GM19397 (cell line): ENCODE data around the gene BCAN.
"Not testable (repeated sequence)": the region's sequence is repeated elsewhere in the genome, so short reads cannot be mapped to it uniquely, and the experiment has no call there.

Source experiments
- ATAC-seq: cut with Tn5 transposase; IDR thresholded peaks from one replicate; pipeline ENCODE4 v1.9.1; 2021; ENCODE audit warnings: mild to moderate bottlenecking, moderate library complexity; ENCODE audit not compliant: unreplicated experiment

Gene BCAN

DNA sequence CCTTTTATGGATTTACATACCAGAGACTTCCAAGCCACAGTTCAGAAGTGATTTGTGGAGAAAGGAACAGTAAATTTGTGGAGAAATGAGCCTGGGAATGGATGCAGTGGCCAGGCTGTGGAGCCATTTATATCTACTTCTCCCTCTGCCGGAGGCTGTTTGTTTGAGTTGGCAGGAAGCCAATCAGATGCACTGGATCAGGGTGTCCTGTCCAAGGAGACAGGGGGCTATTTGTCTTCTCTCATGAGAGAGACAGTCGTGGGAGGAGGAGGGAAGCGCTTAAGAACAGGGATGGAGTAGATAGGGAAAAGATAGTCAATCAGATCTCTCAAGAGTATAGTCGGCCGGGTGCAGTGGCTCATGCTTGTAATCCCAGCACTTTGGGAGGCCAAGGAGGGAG, 25.5 kb upstream of the BCAN start:
- ATAC-seq = no peak

DNA sequence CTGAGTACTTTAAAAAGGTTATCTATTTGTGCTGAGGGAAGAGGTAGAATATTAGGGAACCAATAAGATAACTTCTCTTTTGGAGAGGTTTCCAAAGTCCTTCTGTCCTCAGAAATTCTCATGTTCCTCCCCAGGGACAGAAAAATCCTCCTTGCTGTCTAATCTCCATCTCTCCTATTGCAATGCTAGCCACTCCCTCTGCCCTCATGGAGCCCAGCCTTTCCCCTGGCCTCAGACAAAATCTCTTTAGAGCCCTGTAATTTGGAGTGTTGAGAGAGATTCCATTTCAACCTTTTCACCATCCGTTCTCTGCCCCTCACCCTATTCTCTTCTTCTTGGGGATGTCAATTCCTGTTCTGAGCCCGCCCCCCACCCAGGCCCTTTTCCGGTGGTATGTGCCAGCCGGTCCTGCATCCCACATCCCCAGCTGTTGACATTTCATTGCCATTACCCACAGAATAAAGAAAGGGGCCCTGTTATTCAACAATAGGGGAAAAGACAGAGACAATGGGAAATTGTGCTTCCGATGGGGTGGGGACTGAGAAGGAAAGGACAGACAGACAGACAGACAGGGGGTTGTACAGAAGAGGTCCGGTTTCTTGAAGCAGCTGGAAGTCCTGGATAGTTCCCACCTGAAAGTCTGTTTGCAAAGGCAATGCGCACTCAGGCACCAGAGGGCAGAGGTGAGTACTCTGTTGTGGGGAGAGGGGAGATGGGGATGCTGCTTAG, 22.9 kb upstream of the BCAN start, which contains the start of gene HAPLN2:
HAPLN2 (plus strand) TSS at position 563 of the 729 bp plus-strand sequence. CDS start 4,076 bp downstream, outside the sequence.
- ATAC-seq = no peak

DNA sequence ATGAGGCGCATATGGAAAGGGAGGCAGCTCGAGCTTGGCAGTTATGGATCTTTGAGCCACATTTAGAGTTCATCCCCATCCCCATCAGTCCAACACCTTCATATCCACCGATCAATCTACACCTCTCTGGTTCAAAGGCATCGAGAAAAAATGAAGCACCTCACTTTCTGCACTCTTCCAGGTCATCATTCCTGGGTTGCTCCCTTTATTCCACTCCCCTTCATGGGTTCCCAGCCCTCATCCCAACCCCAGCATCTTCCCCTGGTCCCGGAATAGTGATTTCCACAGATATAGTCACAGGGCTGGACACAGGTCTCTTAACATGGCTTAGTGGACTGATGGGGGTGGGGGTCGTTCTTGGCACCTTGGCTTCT, 22.3 kb upstream of the BCAN start:
- no peak for ATAC-seq

DNA sequence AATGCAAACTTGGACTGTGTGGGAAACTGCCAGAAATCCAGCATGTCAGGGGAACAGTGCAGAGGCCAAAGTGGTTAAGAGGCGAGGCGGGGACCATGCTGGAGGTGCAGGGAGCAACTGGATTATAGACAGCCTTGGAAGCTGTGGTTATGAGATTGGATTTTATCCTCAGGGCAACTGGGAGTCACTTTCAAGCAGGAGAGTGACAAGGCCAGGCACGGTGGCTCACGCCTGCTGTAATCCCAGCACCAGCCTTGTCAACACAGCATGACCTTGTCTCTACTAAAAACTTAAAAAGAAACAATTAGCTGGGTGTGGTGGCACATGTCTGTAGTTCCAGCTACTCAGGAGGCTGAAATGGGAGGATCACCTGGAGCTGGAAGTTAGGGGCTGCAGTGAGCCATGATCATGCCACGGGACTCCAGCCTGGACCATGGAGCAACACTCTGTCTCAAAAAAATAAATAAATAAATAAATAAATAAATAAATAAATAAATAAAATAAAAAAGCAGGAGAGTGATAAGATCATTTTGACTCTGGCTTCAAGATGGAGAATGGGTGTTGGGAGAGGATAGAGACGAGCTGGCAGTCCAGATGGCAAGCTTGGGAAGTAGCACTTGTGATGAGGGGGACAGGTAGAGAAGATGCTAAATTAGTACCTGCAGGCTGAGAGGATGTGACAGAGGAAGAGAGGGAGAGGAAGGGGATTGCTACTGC, 19.2 kb upstream of the BCAN start:
- no peak for ATAC-seq

DNA sequence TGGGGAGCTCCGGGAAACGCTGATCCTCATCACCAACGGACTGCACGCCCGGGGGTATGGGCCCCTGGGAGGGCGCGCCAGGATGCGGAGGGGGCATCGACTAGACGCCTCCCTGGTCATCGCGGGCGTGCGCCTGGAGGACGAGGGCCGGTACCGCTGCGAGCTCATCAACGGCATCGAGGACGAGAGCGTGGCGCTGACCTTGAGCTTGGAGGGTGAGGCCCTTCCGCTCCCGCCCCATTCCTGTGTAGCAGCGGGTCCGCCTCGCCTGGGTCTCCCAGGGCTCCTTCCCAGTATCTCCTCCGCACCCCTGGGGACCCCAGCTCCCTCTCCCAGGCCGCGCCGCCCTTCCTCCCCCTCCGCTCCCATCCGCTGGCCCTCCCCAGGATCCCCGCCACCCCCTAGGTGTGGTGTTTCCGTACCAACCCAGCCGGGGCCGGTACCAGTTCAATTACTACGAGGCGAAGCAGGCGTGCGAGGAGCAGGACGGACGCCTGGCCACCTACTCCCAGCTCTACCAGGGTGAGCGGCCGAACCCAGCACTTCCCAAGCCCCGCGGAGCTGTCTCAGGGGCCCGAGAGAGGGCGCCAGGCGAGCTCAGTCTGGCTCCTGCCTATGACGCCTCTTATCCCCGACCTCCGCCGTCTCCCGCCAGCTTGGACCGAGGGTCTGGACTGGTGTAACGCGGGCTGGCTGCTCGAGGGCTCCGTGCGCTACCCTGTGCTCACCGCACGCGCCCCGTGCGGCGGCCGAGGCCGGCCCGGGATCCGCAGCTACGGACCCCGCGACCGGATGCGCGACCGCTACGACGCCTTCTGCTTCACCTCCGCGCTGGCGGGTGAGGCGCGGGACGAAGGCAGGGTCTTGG, 17.7 kb upstream of the BCAN start:
- no peak for ATAC-seq

DNA sequence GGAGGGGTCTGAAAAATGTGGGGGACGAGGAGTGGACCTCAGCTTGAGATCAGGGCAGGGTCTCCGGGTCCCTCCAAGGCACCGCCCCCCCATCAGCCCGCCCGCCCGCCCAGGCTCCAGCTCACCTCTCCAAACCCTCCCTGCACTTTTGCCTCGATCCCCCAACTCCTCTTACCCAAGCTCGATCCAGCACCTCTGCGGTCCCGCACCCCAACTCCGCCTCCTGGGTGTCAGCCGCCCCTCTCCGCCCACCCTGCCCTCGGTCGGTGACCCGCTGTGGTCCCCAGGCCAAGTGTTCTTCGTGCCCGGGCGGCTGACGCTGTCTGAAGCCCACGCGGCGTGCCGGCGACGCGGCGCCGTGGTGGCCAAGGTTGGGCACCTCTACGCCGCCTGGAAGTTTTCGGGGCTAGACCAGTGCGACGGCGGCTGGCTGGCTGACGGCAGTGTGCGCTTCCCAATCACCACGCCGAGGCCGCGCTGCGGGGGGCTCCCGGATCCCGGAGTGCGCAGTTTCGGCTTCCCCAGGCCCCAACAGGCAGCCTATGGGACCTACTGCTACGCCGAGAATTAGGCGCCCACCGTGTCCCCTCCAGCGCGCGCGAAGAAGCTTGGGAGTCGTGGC, 17.0 kb upstream of the BCAN start:
- no peak for ATAC-seq

DNA sequence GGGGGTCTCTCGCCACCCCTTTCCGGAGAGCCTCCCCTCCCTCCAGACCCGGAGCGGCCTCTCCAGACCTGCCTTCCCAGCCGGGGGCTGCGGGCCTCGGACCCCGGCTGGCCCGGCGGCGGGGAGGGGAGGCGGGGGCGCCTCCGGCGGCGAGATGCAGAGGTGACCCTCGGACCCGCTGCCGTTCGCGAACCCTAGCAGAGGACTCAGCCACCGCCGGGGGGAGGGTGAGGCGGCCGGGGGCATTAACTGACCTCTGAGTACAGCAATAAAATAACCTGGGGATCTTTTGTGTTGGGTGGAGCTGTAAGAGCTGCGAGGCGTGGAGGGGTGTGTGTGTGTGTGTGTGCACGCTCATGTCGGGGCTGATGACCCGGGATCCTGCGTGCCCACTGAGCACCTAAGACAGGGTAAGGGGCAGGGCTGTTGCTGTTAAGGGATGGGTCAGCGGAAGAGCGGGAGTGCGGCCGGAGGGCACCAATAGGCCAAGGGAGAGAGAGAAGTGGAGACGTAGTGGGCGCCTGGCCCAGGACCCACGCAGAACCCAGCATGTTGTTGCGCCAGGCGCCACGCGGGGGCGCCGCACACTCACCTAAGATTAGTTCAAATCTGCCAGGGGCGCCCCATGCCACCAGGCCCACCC, 16.4 kb upstream of the BCAN start:
- ATAC-seq = no peak

DNA sequence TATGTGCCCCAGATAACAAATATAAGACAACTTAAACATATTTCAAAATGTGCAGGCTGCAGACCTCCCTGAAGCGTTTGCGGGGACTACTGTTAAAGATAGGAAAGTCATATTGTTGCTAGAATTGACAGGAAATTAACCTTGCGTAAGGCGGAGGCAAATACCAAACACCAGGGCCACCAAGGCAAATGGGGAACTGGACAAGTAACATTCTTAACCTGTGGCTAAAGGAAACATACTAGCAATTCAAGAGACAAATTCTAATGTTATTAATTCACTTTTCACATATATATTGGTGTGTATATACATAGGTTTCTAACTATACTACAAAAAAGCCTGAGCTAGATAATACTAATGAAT, 15.9 kb upstream of the BCAN start:
- no peak for ATAC-seq

DNA sequence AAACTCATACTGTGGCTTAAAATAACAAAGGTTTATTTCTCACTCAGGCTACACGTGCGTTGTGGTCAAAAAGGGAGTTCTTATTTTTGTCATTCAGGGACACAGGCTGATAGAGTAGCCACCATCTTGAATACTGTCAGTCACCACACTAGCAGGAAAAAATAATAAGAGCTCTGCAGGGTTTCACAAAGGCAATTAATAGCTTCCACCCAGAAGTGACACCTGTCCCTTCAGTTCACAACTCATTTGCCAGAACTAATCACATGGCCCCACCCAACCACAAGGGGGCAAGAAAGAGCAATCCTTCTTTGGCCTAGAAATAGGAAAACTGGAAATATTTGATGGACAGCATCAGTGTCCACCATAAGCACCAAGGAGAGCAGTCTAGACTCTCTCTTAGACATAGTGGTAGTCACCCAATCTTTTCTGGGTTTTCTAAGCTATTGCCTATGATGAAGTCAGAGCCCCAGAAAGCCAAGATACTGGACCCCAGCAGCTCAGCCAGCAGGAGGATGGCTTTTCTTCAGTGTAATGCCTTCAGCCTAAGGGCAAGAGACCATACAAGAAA, 14.5 kb upstream of the BCAN start:
- no peak for ATAC-seq

DNA sequence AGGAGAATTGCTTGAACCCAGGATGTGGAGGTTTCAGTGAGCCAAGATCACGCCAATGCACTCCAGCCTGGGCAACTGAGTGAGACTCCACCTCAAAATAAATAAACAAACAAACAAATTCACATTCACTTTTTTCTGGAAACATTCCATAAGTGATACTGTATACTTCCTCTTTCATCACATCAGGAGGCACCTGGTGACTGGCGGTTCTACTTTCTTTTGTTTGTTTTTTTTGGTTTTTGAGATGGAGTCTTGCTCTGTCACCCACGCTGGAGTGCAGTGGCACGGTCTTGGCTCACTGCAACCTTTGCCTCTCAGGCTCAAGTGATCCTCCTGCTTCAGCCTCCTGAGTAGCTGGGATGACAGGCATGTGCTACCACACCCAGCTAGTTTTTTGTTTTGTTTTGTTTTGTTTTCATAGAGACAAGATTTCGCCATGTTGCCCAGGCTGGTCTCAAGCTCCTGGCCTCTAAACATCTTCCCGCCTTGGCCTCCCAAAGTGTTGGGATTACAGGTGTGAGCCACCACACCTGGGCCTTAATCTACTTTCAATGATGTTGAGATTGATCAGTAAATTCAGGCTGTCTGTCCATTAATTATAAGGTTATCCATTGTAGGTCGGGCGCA, 12.0 kb upstream of the BCAN start:
- ATAC-seq = no peak

DNA sequence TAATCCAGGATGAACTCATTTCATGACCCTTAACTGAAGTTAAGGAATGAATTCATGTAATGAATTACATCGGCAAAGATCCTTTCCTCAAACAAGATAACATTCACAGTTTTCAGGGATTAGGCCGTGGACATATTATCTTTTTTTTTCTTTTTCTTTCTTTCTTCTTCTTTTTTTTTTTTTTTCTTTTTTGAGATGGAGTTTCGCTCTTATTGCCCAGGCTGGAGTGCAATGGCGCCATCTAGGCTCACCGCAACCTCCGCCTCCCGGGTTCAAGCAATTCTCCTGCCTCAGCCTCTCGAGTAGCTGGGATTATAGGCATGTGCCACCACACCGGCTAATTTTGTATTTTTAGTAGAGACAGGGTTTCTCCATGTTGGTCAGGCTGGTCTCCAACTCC, 10.8 kb upstream of the BCAN start:
- ATAC-seq = not testable (repeated sequence)

DNA sequence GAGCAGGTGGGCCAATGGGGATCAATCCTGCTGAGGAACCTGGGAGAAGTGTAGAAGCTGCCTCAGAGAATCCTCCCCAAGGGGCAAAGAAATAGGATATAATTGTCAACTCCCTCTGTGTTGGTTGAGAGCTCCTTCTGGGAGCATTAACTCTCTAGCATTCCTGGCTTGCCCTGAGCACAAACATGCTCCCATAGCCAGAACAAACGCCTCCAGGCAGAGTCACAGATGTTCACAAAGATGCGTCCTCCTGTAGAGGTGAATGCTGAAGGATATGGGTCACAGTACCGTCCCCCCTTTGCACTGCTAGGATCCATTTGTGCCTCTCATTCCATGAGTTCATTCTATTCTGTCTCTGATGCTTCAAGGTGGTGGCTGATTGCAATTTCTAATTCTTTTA, 9.6 kb upstream of the BCAN start:
- ATAC-seq = no peak

DNA sequence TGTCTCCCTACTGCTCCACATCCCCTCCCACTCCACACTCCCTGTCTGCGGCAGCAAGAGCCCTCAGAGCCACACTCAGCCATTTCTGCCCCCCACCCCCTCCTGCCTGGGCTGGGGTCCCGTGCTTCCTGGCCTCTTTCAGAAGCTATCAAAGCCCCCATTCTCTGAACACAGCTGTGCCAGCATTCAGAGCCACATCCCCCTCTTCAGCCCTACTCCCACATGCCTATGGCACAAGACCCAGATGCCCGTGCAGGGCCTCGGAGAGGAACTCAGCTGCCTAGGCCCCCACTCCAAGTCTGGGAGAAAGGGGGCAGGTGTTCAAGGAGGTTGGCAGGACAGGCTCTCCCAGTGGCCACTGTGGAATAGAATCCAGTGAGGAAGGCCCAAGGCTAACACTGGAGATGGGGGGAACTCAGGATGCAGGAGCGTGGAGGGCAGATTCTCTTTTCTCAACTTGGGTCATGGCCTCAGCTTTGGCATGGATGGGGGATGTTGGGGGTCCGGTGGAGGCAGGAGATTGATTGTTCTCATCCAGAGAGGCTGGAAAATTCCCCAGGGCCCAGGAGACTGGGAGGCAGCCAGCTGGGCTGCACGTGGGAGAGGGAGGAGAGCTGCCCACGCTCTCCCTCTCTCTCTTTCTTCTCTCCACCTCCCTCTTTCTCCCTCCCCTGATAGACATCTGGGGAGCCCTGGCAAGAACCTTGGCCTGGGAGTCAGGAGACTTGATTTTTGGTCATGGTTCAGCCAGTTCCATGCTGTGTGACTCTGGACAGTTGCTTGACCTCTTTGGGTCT, 3.5 kb upstream of the BCAN start:
- ATAC-seq = no peak

DNA sequence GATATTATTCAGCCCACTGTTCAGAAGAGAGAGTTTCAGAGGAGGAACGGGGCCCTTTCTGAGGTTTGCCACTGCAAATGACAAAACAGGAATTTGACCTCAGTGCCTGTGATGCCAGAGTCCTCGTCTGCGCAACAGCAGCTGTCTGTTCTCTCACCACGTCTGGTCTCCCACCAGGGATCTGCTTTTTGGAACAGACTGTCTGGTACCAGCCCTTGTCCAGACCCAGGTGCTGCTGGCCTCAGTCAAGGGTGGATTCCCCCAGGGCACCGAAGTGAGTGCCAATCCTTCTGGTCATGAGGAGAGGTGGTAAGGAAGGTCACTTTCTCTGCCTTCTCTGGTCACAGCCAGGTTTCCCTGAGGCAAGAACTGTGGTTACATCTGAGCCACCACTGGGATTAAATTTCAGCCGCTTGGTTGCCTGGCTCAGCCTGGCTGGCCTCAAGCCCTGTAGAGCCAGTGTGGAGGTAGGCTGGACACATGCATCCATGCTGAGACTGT, 2.3 kb upstream of the BCAN start:
- no peak for ATAC-seq

DNA sequence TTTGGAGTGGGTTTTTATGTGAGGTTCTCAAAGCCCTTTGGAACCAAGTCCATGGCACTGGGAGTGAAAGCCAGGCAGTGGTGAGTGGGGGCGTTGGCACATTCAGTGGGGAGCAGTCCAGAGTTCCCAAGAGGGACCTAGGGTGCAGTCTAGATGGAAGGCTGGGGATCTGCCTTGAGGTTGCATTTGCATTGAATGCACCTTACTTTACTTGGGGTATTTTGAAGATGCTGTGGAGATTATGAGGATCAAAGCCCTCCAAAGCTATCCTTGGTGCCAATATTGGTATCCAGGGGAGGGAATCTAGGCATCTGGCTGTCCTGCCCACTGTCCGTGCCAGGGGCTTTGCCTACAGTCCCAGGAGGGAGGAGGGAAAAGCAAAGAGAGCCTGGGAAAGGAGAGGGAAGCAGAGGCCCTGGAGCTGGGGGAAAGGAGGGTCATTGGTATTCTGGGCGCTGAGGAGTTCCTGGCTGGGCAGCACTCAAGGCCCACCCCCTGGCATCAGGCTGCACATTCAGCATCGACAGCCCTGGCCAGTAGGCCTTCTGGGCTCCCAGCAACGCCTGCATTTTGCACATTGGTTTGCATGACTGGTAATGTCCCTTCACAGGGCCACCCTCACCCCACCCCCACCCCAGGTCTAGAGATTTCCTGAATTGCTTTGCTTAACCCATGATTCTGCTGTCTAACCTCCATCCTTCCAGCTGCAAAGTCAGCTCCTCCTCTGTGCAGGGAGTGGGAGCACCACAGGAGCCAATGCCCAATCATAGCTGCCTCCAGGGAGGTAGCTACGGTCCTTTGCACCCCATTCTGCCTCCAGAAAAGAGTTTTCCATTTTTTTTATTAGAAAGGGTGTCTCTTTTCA, 843 bp upstream of the BCAN start:
- ATAC-seq = no peak

DNA sequence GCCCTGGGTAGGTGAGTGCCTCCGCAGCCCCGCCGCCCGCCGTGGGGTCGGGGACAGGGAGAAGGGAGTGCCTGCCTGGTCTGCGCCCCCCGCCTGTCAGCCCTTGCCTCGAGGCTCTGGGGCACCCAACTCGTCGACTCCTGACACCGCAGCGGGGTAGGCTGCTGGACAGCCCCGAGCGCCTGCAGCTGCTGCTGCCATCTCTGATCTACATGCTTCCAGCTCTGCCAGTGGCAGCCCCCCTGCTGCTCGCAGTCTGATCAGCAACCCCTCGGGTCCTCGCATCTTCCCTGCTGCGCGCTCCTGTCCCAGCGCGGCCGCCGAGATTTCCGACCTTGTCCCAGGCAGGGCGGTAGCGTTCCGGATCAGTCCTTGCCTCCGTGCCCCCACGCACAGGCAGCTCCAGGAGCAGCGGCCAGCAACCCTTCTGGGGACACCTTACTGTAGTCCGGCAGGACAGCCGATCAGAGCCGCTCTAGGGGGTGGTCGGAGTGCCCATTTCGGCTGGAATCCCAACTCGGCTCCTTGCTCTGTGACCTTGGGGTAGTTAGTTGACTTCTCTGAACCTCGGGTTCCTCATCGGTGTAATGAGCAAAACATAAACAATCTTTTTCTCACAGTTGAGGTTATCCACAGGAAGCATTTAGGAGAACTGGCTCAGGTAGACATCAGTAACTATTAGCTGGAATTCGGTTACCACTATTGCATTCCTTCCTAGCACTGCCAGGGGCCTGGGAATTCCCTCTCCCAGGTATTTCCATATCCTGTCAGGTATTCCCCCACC, 540 bp downstream of the BCAN start:
- ATAC-seq = no peak

DNA sequence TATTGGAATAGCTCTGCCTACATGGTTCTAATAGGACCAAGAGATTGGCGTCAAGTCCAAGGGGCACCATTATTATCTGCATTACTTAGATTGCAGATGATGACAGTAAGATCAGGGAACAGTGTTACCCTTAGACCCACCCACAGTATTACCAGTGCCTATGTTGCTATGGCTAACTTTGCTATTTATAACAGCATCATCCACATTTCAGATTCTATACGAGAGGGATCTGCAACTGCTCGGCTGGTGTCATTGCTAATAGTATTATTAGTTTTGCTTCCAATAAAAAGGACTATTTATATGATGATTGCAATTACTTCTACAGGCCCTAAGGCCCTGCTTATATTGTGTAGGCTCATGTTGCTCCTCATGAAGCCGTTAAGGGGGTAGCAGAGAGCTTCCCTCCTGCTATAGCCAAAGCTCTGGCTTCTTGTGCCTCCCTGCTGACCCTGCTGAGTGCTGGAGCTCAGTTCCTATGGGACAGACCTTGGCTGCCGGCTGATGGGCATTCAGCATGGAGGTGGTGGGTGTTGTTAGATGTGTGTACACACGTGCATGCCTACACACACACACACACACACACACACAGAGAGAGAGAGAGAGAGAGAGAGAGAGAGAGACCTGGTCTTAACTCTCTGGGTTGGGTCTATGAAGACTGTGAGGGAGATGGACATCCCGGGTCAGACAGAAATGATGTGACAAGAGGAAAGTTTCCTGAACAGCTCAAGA, 1.3 kb downstream of the BCAN start:
- ATAC-seq = no peak
